Measurements from ENCODE around the gene MTURN.

MTURN gene

GRCh38 chr7:30177186-30177585, 42.4 kb downstream of the MTURN start:
- TF ChIP-seq CTCF (IDR thresholded peaks at IDR 0.05; ENCODE audit: borderline replicate concordance, insufficient read depth, low read depth, low read length): no peak
- no peak overlapping the region for H3K4me3 ChIP-seq (ENCODE audit: low read depth, low read length)

- no peak for TF ChIP-seq CTCF (IDR thresholded peaks at IDR 0.05; ENCODE audit: borderline replicate concordance, insufficient read depth, low read depth, low read length)
- H3K4me3 ChIP-seq (ENCODE audit: low read depth, low read length): no peak overlapping the region
These were observed 43.2 kb downstream of the MTURN start for GRCh38 chr7:30177965-30178364.

GRCh38 chr7:30178748-30179436, 44.1 kb downstream of the MTURN start:
- peak overlapping the region; percentile 23 for H3K4me3 ChIP-seq (ENCODE audit: low read depth, low read length)
- no peak for TF ChIP-seq CTCF (IDR thresholded peaks at IDR 0.05; ENCODE audit: borderline replicate concordance, insufficient read depth, low read depth, low read length)

- no peak overlapping the region for H3K4me3 ChIP-seq (ENCODE audit: low read depth, low read length)
- TF ChIP-seq CTCF (IDR thresholded peaks at IDR 0.05; ENCODE audit: borderline replicate concordance, insufficient read depth, low read depth, low read length): no peak
These were observed 45.9 kb downstream of the MTURN start for GRCh38 chr7:30180718-30181117.

GRCh38 chr7:30181211-30181610, 46.4 kb downstream of the MTURN start:
- no peak for TF ChIP-seq CTCF (IDR thresholded peaks at IDR 0.05; ENCODE audit: borderline replicate concordance, insufficient read depth, low read depth, low read length)
- no peak overlapping the region for H3K4me3 ChIP-seq (ENCODE audit: low read depth, low read length)

GRCh38 chr7:30181736-30182522, 47.1 kb downstream of the MTURN start:
- no peak overlapping the region for H3K4me3 ChIP-seq (ENCODE audit: low read depth, low read length)
- TF ChIP-seq CTCF (IDR thresholded peaks at IDR 0.05; ENCODE audit: borderline replicate concordance, insufficient read depth, low read depth, low read length): no peak

- TF ChIP-seq CTCF (IDR thresholded peaks at IDR 0.05; ENCODE audit: borderline replicate concordance, insufficient read depth, low read depth, low read length): no peak
These were observed 48.0 kb downstream of the MTURN start for GRCh38 chr7:30182814-30183213.

More at GRCh38 chr7:30182814-30183213, 48.0 kb downstream of the MTURN start:
- no peak overlapping the region for H3K4me3 ChIP-seq (ENCODE audit: low read depth, low read length)

All from GM12875 (cell line).